Psoas muscle (tissue), 8 donors: ENCODE data around the gene COX7A2. TPM values are rescaled to one million over a fixed set of nuclear protein-coding genes. Genes with fewer than 3 reads are reported as not detected.

Source experiments
- ATAC-seq, 4 donors: fragments of 200-7000 bp; cut with Tn5 transposase; one replicate each; pipeline ENCODE4 v1.9.1; 2020; ENCODE audit warnings: moderate library complexity in 3 of 4, mild to moderate bottlenecking in 2 of 4
- DNase-seq, 2 donors: peaks; one replicate each; pipeline ENCODE4 v3.0.0-alpha.2; 2020
- H3K27ac ChIP-seq: fragments of 200-600 bp; one replicate; pipeline ENCODE4 v1.8.0; 2022
- H3K27me3 ChIP-seq, 3 donors: fragments of 200-600 bp in 1 of 3; one replicate each; pipeline versions ENCODE4 v1.6.1 to v1.8.0; 2013 to 2022; ENCODE audit warnings: low read length in 2 of 3, mild to moderate bottlenecking in 2 of 3, moderate library complexity in 1 of 3; ENCODE audit not compliant: insufficient read depth in 3 of 3
- H3K36me3 ChIP-seq, 2 donors: fragments of 200-600 bp in 1 of 2; one replicate each; pipeline versions ENCODE4 v1.6.1 to v1.8.0; 2013 to 2022; ENCODE audit warnings: low read depth in 1 of 2, mild to moderate bottlenecking in 1 of 2, moderate library complexity in 1 of 2; ENCODE audit not compliant: insufficient read depth in 1 of 2
- H3K4me1 ChIP-seq: fragments of 200-600 bp; one replicate; pipeline ENCODE4 v1.8.0; 2022
- H3K4me3 ChIP-seq: fragments of 200-600 bp; one replicate; pipeline ENCODE4 v1.8.0; 2022; ENCODE audit warnings: mild to moderate bottlenecking
- H3K9me3 ChIP-seq: fragments of 200-600 bp; one replicate; pipeline ENCODE4 v1.8.0; 2022
- CTCF ChIP-seq: fragments of 200-600 bp; IDR thresholded peaks from one replicate; pipeline ENCODE4 v1.8.0; 2022; ENCODE audit warnings: antibody characterized with exemption
- WGBS, 3 donors: extraction: QIAGEN DNeasy Blood & Tissue Kit; methylation state at CpG; one replicate each; pipeline versions ENCODE4 v1.1.6 to v1.1.7; 2013; 5-methylcytosine and 5-hydroxymethylcytosine counted together
- intact Hi-C, 2 donors: fragments of 100-400 bp; cut with DNase I; formaldehyde crosslinking; loops; one replicate each; pipeline versions ENCODE4 v1.11.0 to v1.14.2; 2022
- polyA plus RNA-seq, 3 donors: library from polyadenylated mRNA; stranded (reverse); fragments of 200-250 nt; gene quantifications; one replicate each; pipeline ENCODE4 v1.2.3, GENCODE V29; 2013
- total RNA-seq, 4 donors: library from RNA; stranded (reverse); fragmentation: NEBNext Ultra II Directional in 2 of 4; extraction: Animal tissue kit (Norgen Biotek cat#: 25700) in 2 of 4; gene quantifications; one replicate each; pipeline versions ENCODE4 v1.2.1 to v1.2.4, GENCODE V29; 2021 to 2023
- donor health status: healthy with polysubstance abuse.
- donor health status: DM: no; HTN: no; CAD: no; lungs with moderate emphysema.
- donor health status: Bipolar disorder and iron deficiency.
- donor health status: healthy.
- donor health status: DM: yes; HTN: yes; CAD: no.
- donor health status: DM: no; HTN: no; CAD: no.
- donor health status: DM: no; HTN: no; CAD: no.
- donor health status: DM: yes; HTN: yes; CAD: no.

Gene COX7A2
- total and polyA plus RNA-seq, 7 donors: 224 to 466 (median 366) TPM

GRCh38 chr6:75223428-75223827, 20.2 kb downstream of the COX7A2 start:
- TF ChIP-seq CTCF: no peak
- no peak for DNase-seq
- no peak for ATAC-seq
- H3K36me3 ChIP-seq: no peaks in the 10 kb centered on the region
- no peak overlapping the region for H3K4me3 ChIP-seq
- H3K27me3 ChIP-seq: peaks cover 0 to 4% (median 0%) of the 10 kb centered on the region in 3 donors
- WGBS, 3 donors: 49 to 59% (median 55%) methylated on average over 2 of the region's 2 CpGs
- H3K27ac ChIP-seq: no peak overlapping the region
- no peaks in the 10 kb centered on the region for H3K9me3 ChIP-seq
- H3K4me1 ChIP-seq: no peaks in the 10 kb centered on the region
- intact Hi-C loops: no loop called here

- no peak for ATAC-seq
- intact Hi-C loops: no loop called here
These were observed 21.3 kb downstream of the COX7A2 start for GRCh38 chr6:75222261-75222660.

GRCh38 chr6:75221116-75221515, 22.5 kb downstream of the COX7A2 start:
- DNase-seq: no peak
- Histone ChIP-seq H3K27ac (no peak overlapping the region), H3K4me1 (no peaks in the 10 kb centered on the region), H3K27me3 (peaks cover 0 to 4% (median 0%) of the 10 kb centered on the region in 3 donors), H3K4me3 (no peak overlapping the region), H3K36me3 (no peaks in the 10 kb centered on the region), H3K9me3 (no peaks in the 10 kb centered on the region)
- 88 to 93% (median 92%) methylated on average over 4 of the region's 4 CpGs for WGBS, 3 donors
- ATAC-seq: no peak
- TF ChIP-seq CTCF: no peak
- intact Hi-C loops: no loop called here

More at GRCh38 chr6:75222261-75222660, 21.3 kb downstream of the COX7A2 start:
- Histone ChIP-seq H3K36me3 (no peaks in the 10 kb centered on the region), H3K4me1 (no peaks in the 10 kb centered on the region), H3K27ac (no peak overlapping the region), H3K4me3 (no peak overlapping the region), H3K9me3 (no peaks in the 10 kb centered on the region), H3K27me3 (peaks cover 0 to 4% (median 0%) of the 10 kb centered on the region in 3 donors)
- DNase-seq: no peak
- no peak for TF ChIP-seq CTCF

GRCh38 chr6:75220357-75220756, 23.2 kb downstream of the COX7A2 start:
- Histone ChIP-seq H3K4me3 (no peak overlapping the region), H3K36me3 (no peaks in the 10 kb centered on the region), H3K27ac (no peak overlapping the region), H3K4me1 (no peaks in the 10 kb centered on the region), H3K27me3 (peaks cover 0 to 4% (median 0%) of the 10 kb centered on the region in 3 donors), H3K9me3 (no peaks in the 10 kb centered on the region)
- ATAC-seq (no peak), DNase-seq (no peak)
- intact Hi-C loops: no loop called here
- no peak for TF ChIP-seq CTCF
- 56 to 74% (median 58%) methylated on average over 1 of the region's 1 CpG for WGBS, 3 donors

GRCh38 chr6:75219263-75219662, 24.3 kb downstream of the COX7A2 start:
- ATAC-seq: no peak

More at GRCh38 chr6:75219263-75219662, 24.3 kb downstream of the COX7A2 start:
- Histone ChIP-seq H3K27me3 (peaks cover 0 to 4% (median 0%) of the 10 kb centered on the region in 3 donors), H3K27ac (no peak overlapping the region), H3K36me3 (no peaks in the 10 kb centered on the region), H3K9me3 (no peaks in the 10 kb centered on the region), H3K4me3 (no peak overlapping the region), H3K4me1 (no peaks in the 10 kb centered on the region)
- 65 to 80% (median 70%) methylated on average over 3 of the region's 3 CpGs for WGBS, 3 donors
- intact Hi-C loops: loop anchor here in 1 of 2 donors (10.0 kb wide), 2 partner anchors 1364 to 1544 kb away; no protein-coding TSS in a partner anchor
- no peak for DNase-seq
- no peak for TF ChIP-seq CTCF
